HG02885 (cell line): ENCODE data around the gene UTP25.
A peak's percentile ranks its signal among the peaks of the same experiment; 100 is the strongest.
"Not testable (repeated sequence)": the region's sequence is repeated elsewhere in the genome, so short reads cannot be mapped to it uniquely, and the experiment has no call there.

Experiments
- ATAC-seq: cut with Tn5 transposase; IDR thresholded peaks from one replicate; pipeline ENCODE4 v1.9.1; 2021; ENCODE audit warnings: mild to moderate bottlenecking; ENCODE audit not compliant: unreplicated experiment, poor library complexity

The UTP25 gene

GRCh38 chr1:209827384-209828262 lies at the start of gene UTP25:
UTP25 (plus strand) TSS chr1:209827972; CDS start chr1:209828064, 92 bp downstream.
- peak; percentile 92 for ATAC-seq

- ATAC-seq = no peak
Measured at GRCh38 chr1:209778102-209778501, 49.7 kb upstream of the UTP25 start.

DNA sequence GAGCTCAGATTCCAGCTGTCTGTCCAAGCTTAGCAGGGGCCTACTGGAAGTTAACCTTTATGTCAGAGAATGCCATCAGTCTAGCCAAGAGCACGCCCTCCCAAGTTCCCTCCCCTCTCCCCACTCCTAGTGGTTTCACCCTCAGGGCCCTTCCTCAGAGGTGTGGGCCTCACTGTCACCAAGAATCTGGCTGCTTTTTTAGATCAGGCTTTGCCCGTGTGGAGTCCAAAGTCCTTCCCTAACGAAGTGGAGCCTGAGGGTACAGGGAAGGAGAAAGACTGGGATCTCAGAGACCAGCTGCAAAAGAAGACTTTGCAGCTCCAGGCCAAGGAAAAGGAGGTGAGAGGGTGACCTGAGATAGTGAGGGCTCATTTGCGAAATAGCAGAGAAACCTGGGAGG lies 47.5 kb upstream of the UTP25 start:
- ATAC-seq = no peak

DNA sequence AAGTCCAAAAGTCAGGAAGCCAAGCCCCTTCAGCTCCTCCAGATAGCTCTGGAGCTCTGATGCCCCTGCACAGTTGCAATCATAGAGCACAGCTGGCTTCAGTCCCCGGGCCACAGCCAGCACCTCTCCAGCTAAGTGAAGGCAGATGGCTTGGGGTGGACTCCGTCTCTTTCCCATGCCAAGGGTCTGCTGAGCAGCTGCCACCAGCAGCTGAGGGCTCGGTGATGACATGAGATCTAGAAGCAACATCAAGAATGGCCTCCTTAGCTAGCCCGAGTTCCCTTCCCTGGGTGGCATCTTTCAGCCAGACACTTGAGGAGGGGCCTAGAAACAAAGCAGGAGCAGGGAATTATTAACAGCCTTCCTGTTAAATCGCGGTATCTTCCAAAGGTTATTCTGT lies 44.4 kb upstream of the UTP25 start:
- no peak for ATAC-seq

- ATAC-seq = peak; percentile 100
Measured at GRCh38 chr1:209784265-209785169, 43.3 kb upstream of the UTP25 start, which contains the start of gene C1orf74. C1orf74 (minus strand) TSS chr1:209784559; CDS start chr1:209783634, 925 bp downstream.

GRCh38 chr1:209785592-209785991 lies 42.2 kb upstream of the UTP25 start:
- no peak for ATAC-seq

GRCh38 chr1:209786146-209786545 lies 41.6 kb upstream of the UTP25 start:
- no peak for ATAC-seq

DNA sequence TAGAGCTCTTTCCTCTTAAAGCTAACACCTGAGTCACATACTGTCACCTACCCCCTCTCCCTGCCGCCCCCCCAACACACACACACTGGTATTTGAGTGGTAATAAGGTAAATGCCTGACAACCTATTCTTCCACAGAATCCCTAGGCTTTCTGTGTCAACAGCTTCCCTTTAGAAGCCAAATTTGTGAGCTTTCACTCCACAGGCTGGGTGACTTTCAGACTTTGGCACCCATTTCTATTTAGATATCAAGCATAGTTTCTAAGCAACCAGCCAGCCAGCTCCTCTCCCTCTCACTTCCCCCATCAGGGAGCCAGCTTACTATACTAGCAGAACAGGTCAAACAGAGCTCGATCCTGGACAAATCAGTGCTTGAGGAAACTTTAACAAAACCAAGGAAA lies 40.2 kb upstream of the UTP25 start:
- no peak for ATAC-seq

DNA sequence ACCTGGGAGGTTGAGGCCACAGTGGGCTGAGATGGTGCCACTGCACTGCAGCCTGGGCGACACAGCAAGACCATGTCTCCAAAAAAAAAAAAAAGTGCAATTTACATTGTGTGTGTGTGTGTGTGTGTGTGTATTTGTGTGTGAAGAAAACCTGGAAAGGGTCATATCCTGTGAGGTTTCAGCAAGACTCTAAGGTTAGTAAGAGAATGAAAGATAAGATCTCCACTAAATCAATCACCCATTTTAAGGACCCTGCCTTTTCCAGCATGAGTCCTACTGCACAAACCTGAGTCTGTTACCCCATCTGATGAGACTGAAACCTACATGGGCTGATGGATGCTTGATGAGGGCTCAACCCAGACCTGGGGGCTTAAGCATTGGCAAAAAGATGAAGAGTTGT lies 38.5 kb upstream of the UTP25 start:
- ATAC-seq = no peak

DNA sequence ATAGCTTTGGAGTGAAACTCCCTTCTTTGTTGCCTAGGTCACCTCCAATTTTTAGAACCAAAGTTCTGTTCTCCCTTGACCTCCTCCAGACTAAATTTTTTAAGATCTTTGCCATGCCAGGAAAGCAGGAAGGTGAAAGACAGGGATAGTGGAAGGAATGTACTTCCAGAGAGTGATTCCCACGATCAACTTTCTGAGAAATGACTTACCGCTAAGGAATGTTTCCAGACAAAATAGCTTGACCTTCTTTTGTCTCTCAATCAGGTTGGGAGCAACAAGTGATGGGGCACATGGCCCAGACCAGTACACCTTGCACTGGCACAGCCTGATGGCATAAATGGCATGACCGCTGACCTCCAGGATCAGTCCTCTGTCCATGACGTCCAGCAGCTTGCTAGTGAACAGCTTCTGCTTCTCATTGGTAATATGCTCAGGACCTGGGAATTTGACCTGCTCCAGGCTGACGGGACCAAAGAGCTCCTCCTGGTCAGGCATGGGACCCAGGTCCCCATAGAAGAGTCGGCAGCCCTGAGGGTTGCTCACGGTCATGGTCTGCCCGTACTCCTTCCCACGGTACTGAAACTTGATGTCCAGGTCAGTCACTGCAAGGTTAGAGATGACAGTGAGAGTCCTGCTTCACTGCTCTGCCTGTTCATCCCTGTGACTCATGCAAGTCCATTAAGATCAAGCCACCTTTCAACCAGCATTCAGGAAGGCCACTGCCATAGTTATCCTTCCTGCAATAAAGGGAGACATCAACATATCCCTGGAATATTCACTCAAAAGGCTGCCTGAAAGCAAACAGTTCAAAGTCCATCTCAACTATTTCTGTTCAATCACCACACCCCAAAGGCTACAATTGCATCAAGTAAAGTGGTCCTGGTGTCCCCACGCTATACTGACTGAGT lies 37.2 kb upstream of the UTP25 start:
- ATAC-seq = no peak

GRCh38 chr1:209791920-209792319 lies 35.9 kb upstream of the UTP25 start:
- no peak for ATAC-seq

DNA sequence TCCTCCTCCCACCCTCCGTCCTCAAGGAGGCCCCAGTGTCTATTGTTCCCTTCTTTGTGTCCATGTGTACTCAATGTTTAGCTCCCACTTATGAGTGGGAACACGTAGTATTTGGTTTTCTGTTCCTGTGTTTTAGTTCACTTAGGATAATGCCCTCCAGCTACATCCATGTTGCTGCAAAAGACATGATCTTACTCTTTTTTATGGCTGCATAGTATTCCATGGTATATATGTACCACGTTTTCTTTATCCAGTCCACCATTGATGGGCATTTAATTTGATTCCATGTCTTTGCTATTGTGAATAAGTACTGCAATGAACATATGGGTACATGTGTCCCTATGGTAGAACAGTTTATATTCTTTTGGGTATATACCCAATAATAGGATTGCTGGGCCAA lies 34.1 kb upstream of the UTP25 start:
- ATAC-seq = not testable (repeated sequence)

DNA sequence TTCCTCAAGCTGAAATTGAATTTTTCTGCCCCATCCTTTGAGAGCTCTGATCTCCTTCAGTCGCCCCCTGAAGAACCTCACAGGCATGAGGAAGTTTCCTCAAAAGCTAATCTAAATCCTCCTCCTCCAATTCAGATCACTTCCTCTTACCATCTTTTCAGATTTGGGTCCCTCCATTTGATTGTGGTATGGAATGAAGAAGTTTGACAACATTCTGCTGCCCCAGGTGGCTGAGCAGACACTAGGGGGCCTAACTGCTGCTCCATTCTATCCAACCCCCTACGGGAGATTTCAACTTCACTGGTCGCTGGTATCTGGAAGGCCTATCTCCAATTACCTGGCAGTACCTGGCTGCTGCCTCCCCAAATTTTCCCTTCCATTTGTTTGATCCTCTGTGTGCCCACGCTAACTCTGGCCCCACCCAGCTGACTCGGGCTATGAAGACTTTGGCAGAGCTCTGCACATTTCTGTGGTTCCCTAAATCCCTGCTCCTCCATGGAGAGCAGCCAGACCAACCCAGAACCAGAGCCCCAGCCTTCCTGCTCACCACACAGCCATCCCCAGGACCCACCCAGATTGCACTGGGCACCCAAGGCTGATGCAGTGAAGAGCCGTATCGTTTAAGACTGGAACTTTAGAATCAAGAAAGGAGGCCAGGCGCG lies 29.7 kb upstream of the UTP25 start:
- no peak for ATAC-seq

DNA sequence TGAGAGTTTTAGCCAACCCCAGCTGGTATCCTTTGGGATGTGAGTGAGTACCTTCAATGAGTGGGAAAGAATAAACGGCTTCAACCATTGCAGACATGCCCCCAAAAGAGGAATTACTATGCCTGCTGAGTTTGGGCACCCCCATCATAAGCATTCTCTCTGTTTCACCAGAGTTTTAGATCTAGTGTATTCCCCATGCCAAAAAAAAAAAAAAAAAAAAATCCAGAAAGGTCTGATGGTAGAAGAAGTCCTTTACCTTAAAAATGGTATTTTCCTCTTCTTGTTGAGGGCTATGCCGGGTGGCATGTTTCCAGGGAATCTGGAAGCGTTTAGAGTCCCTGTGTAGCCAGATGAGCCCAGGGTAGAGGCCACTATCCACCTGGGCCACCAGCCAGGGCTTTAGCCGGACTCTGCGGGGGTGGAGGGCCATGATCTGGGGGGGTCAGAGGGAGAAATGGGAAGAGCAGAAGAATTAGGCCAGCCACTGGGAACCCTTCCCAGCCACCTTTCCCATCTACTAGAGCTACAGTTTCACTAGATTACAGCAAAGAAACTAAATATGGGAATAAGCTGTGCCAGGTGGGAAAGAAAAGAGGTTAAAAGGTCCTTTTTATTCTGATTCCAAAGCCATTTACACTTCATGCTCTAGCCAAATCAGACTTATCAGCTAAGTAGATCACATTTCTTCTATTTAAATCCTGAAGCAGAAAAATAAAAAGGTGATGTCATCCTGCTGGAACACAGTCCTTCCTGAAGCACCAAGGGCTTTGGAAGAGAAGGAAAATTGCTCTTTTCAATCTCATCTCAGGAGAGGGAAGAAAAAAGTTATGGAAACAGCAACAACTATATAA lies 26.6 kb upstream of the UTP25 start:
- ATAC-seq = no peak

- ATAC-seq = no peak
Measured at GRCh38 chr1:209802117-209802779, 25.5 kb upstream of the UTP25 start.

- no peak for ATAC-seq
Measured at GRCh38 chr1:209802780-209803152, 25.0 kb upstream of the UTP25 start.

GRCh38 chr1:209803568-209803967 lies 24.2 kb upstream of the UTP25 start:
- ATAC-seq = no peak

- no peak for ATAC-seq
Measured at GRCh38 chr1:209805341-209805781, 22.4 kb upstream of the UTP25 start.
